ENCODE results near the gene TTYH2.
A peak's percentile ranks its signal among the peaks of the same experiment; 100 is the strongest.

Gene TTYH2, protein sequence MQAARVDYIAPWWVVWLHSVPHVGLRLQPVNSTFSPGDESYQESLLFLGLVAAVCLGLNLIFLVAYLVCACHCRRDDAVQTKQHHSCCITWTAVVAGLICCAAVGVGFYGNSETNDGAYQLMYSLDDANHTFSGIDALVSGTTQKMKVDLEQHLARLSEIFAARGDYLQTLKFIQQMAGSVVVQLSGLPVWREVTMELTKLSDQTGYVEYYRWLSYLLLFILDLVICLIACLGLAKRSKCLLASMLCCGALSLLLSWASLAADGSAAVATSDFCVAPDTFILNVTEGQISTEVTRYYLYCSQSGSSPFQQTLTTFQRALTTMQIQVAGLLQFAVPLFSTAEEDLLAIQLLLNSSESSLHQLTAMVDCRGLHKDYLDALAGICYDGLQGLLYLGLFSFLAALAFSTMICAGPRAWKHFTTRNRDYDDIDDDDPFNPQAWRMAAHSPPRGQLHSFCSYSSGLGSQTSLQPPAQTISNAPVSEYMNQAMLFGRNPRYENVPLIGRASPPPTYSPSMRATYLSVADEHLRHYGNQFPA

DNA sequence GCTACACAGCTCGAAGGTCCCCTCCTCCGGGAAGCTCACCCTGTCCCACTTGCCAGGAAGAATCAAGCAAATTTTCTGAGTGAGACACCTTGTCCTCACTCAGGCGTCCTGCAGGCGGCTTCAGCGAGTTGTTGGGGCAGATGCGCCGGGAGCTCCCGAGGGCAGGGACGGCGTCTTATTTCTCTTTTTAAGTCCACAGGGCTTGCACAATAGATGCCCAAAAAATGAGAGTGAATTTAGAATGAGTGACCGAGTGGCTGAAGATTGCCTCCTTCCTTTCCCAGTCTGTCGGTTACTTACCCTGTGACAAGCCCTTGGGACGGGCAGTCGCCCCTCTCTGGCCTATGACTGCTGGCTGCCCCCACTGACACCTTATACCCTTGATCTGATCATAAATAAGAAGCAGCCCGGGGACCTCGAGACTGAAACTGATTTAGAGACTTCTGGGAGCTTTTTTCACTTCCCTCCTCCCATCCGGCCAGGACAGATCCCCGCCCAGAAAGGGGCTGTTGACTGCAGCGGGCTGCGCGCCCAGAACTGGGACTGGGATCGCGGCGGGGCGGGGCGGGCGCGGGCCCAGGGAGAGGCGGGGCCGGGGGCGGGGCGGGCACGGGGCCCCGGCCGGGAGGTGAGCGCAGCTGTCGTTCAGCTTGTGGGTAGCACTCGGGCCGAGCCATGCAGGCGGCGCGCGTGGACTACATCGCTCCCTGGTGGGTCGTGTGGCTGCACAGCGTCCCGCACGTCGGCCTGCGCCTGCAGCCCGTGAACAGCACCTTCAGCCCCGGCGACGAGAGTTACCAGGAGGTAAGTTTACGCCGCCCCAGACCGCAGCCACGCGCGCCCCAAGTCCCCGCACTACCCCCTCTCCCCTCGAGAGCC, at the start of gene TTYH2:
Gene TTYH2 (plus strand): TSS at position 659 of the 879 bp plus-strand sequence. CDS start 17 bp downstream, at position 676.
- peak within 1 kb of the TSS; percentile 79 for H3K27ac Mint-ChIP-seq
- peaks cover 34% of the 10 kb centered on the region for H3K4me1 Mint-ChIP-seq (ENCODE audit: low read depth)
- H3K36me3 Mint-ChIP-seq (ENCODE audit: low read depth) = peaks cover 24% of the 10 kb centered on the region
- no peaks in the 10 kb centered on the region for H3K27me3 Mint-ChIP-seq (ENCODE audit: low read depth)
- H3K9me3 Mint-ChIP-seq = no peaks in the 10 kb centered on the region
- H3K4me3 Mint-ChIP-seq = peak within 1 kb of the TSS; percentile 90

DNA sequence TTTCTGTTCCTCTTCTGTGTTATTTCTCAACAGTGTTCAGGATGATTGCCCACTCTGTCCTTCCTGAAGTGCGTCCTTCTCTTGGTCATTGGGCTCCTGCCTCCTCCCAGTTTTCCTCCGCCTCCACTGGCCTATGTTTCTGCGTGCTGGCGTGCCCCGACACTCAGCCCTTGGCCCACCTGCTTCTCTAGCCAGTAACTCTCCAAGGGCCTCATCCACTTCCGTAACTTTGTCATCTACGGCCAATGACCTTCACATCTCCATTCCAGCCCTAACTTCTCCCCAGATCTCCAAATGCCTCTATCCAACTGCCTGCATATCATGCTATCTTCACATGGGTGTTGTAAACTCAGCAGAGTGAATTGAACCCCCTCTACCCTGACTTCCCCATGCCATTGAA, 49.5 kb upstream of the TTYH2 start:
- no peaks in the 10 kb centered on the region for H3K36me3 Mint-ChIP-seq (ENCODE audit: low read depth)

GRCh38 chr17:74164446-74165045, 48.8 kb upstream of the TTYH2 start:
- Mint-ChIP-seq H3K36me3 (ENCODE audit: low read depth) (no peaks in the 10 kb centered on the region), H3K4me1 (ENCODE audit: low read depth) (no peaks in the 10 kb centered on the region), H3K27ac (no peak overlapping the region), H3K9me3 (no peaks in the 10 kb centered on the region), H3K27me3 (ENCODE audit: low read depth) (peaks cover 11% of the 10 kb centered on the region), H3K4me3 (no peak overlapping the region)

More for the DNA sequence above, 49.5 kb upstream of the TTYH2 start:
- Mint-ChIP-seq H3K4me1 (ENCODE audit: low read depth) (no peaks in the 10 kb centered on the region), H3K27ac (no peak overlapping the region), H3K9me3 (no peaks in the 10 kb centered on the region), H3K4me3 (no peak overlapping the region), H3K27me3 (ENCODE audit: low read depth) (peaks cover 11% of the 10 kb centered on the region)

DNA sequence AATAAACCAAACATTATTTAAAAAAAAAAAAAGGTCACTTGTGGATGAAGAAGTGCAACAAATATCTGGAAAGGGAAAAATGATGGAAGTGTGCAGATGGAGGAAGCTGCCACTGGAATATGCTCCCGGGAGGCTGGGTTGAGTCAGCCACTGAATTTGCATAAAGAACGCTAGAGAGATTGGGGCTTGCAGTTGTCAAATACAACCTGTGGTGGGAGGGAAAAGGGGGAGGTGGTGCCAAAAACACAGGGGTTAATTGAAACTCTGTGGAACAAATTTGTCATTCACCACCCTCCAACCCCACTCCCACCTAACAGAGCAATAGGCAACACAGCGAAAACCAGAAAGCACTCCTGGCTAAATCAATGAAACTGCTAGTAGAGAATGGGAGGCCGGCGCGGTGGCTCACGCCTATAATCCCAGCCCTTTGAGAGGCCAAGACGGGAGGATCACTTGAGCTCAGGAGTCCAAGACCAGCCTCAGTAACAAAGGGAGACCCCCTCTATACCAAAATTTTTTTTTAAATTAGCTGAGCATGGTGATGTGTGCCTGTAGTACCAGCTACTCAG, 47.5 kb upstream of the TTYH2 start:
- H3K27me3 Mint-ChIP-seq (ENCODE audit: low read depth) = peaks cover 11% of the 10 kb centered on the region
- no peaks in the 10 kb centered on the region for H3K9me3 Mint-ChIP-seq
- H3K4me3 Mint-ChIP-seq = no peak overlapping the region
- no peaks in the 10 kb centered on the region for H3K36me3 Mint-ChIP-seq (ENCODE audit: low read depth)
- H3K4me1 Mint-ChIP-seq (ENCODE audit: low read depth) = no peaks in the 10 kb centered on the region
- H3K27ac Mint-ChIP-seq = no peak overlapping the region

- Mint-ChIP-seq H3K4me1 (ENCODE audit: low read depth) (no peaks in the 10 kb centered on the region), H3K36me3 (ENCODE audit: low read depth) (no peaks in the 10 kb centered on the region), H3K27ac (no peak overlapping the region), H3K4me3 (no peak overlapping the region), H3K9me3 (no peaks in the 10 kb centered on the region), H3K27me3 (ENCODE audit: low read depth) (peaks cover 36% of the 10 kb centered on the region)
These were observed 42.4 kb upstream of the TTYH2 start for GRCh38 chr17:74170924-74171323.

GRCh38 chr17:74172700-74173099, 40.7 kb upstream of the TTYH2 start:
- Mint-ChIP-seq H3K4me1 (ENCODE audit: low read depth) (no peaks in the 10 kb centered on the region), H3K4me3 (no peak overlapping the region), H3K9me3 (no peaks in the 10 kb centered on the region), H3K27me3 (ENCODE audit: low read depth) (peaks cover 43% of the 10 kb centered on the region), H3K27ac (no peak overlapping the region), H3K36me3 (ENCODE audit: low read depth) (no peaks in the 10 kb centered on the region)

DNA sequence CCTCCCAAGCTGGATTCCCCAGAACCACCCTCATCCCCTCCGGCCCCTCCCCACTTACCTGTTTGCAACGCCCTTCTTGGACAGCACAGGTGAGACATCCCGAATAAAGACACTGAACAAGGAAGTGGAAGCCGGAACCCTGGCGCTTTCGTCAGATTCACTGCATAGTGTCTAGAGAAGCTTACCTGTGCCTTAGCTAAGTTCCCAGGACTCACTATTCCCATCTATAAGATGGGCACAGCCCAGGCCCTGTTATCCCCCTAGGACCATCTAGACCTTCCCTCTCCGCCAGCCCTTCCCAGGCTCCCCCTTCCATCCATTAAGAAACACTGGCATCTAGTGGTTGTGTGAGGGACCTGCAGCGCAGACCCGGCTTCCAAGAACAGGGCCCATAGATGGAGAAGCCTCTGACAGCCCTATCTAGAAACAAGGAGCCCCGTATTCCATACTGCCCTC, 36.8 kb upstream of the TTYH2 start:
- Mint-ChIP-seq H3K4me1 (ENCODE audit: low read depth) (no peaks in the 10 kb centered on the region), H3K27me3 (ENCODE audit: low read depth) (peaks cover 37% of the 10 kb centered on the region)

DNA sequence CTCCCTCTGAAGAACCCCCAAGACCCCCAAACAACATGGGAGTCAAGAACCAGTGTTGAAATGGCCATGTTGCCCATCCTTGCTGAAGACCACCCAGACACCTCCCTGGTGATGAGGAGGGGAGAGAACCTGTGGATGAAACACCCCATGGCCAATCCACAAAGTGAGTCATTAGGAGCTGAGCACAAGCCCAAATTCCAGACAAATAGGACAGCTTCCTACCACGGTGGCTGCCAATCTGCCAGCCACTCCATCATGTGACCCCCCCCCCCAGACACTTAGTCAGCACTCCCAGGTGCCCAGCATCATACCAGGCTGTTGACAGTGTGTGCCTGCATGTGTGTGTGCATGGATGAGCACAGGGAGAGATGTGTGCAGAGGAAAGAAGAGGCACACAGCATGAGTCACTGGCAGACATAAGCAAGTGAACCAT, 36.3 kb upstream of the TTYH2 start:
- H3K27ac Mint-ChIP-seq = no peak overlapping the region
- no peaks in the 10 kb centered on the region for H3K36me3 Mint-ChIP-seq (ENCODE audit: low read depth)
- H3K9me3 Mint-ChIP-seq = no peaks in the 10 kb centered on the region
- no peak overlapping the region for H3K4me3 Mint-ChIP-seq
- no peaks in the 10 kb centered on the region for H3K4me1 Mint-ChIP-seq (ENCODE audit: low read depth)
- peaks cover 37% of the 10 kb centered on the region for H3K27me3 Mint-ChIP-seq (ENCODE audit: low read depth)

More for the DNA sequence above, 36.8 kb upstream of the TTYH2 start:
- no peak overlapping the region for H3K4me3 Mint-ChIP-seq
- no peak overlapping the region for H3K27ac Mint-ChIP-seq
- no peaks in the 10 kb centered on the region for H3K9me3 Mint-ChIP-seq
- no peaks in the 10 kb centered on the region for H3K36me3 Mint-ChIP-seq (ENCODE audit: low read depth)

- Mint-ChIP-seq H3K4me3 (no peak overlapping the region), H3K27me3 (ENCODE audit: low read depth) (peaks cover 24% of the 10 kb centered on the region), H3K9me3 (no peaks in the 10 kb centered on the region), H3K36me3 (ENCODE audit: low read depth) (no peaks in the 10 kb centered on the region), H3K27ac (no peak overlapping the region), H3K4me1 (ENCODE audit: low read depth) (no peaks in the 10 kb centered on the region)
These were observed 33.8 kb upstream of the TTYH2 start for GRCh38 chr17:74179576-74179975.

- Mint-ChIP-seq H3K36me3 (ENCODE audit: low read depth) (no peaks in the 10 kb centered on the region), H3K27me3 (ENCODE audit: low read depth) (peaks cover 17% of the 10 kb centered on the region), H3K27ac (no peak overlapping the region), H3K4me3 (no peak overlapping the region), H3K4me1 (ENCODE audit: low read depth) (no peaks in the 10 kb centered on the region), H3K9me3 (no peaks in the 10 kb centered on the region)
These were observed 33.0 kb upstream of the TTYH2 start for GRCh38 chr17:74180336-74180735.

GRCh38 chr17:74181341-74181740, 32.0 kb upstream of the TTYH2 start:
- Mint-ChIP-seq H3K36me3 (ENCODE audit: low read depth) (no peaks in the 10 kb centered on the region), H3K27ac (no peak overlapping the region), H3K4me3 (no peak overlapping the region), H3K9me3 (no peaks in the 10 kb centered on the region), H3K4me1 (ENCODE audit: low read depth) (no peaks in the 10 kb centered on the region), H3K27me3 (ENCODE audit: low read depth) (peaks cover 10% of the 10 kb centered on the region)

DNA sequence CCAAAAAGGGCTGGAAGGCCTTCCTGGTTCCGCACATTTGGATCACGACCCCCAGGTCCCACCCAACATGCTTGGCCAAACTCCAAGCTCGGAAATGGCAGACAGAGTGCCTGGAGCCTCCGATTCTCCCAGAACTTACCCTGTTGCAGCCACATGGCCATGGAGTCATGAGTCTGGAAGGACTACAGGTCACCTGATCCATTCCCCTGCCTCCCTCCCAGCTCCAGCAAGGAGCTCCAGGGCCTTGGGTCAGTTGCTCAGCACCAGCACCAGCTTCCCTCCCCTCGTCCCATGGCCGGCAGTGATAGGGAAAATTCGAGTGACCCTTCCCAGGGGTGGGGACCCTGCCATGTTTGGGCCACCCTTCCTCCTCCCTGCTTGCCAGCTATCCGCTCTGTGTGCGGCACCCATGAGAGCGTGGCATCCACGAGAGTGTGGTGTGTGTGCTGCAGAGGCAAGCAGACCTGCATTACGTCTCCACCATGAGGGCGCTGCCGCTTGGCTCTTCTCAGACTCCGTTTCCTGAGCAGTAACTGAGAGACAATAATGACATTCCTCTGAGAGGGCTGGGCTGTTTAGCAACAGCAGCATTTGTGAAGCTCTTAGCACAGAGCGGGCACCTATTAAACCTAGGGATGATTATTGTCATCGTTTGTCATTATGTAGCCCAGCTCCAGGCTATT, 31.2 kb upstream of the TTYH2 start:
- no peak overlapping the region for H3K27ac Mint-ChIP-seq
- peaks cover 2% of the 10 kb centered on the region for H3K27me3 Mint-ChIP-seq (ENCODE audit: low read depth)
- no peaks in the 10 kb centered on the region for H3K4me1 Mint-ChIP-seq (ENCODE audit: low read depth)
- H3K4me3 Mint-ChIP-seq = no peak overlapping the region
- no peaks in the 10 kb centered on the region for H3K9me3 Mint-ChIP-seq
- no peaks in the 10 kb centered on the region for H3K36me3 Mint-ChIP-seq (ENCODE audit: low read depth)

- no peaks in the 10 kb centered on the region for H3K27me3 Mint-ChIP-seq (ENCODE audit: low read depth)
- H3K4me1 Mint-ChIP-seq (ENCODE audit: low read depth) = no peaks in the 10 kb centered on the region
- H3K9me3 Mint-ChIP-seq = no peaks in the 10 kb centered on the region
- H3K36me3 Mint-ChIP-seq (ENCODE audit: low read depth) = no peaks in the 10 kb centered on the region
- H3K27ac Mint-ChIP-seq = no peak overlapping the region
- no peak overlapping the region for H3K4me3 Mint-ChIP-seq
These were observed 30.0 kb upstream of the TTYH2 start for GRCh38 chr17:74183411-74183810.

All from T-helper 1 cell treated with Interleukin-12 subunit alpha and Interleukin-12 subunit beta and Interleukin-4 antibody, amounts not matched to agents 30 μg/mL and 1 μg/mL, for 36 hours (primary cell).